Right kidney (tissue), 1 donor: Measurements from ENCODE around the gene CNTN5.

Experiments
- DNase-seq: peaks from one replicate; pipeline ENCODE4 v3.0.0-alpha.2; 2016

CNTN5 gene

GRCh38 chr11:99162819-99163218 is 142.1 kb downstream of the CNTN5 start:
- no peak for DNase-seq

- no peak for DNase-seq
Observed at GRCh38 chr11:99170591-99170990, 149.8 kb downstream of the CNTN5 start.

- no peak for DNase-seq
Observed at GRCh38 chr11:99171330-99171729, 150.6 kb downstream of the CNTN5 start.

GRCh38 chr11:99176430-99176829 is 155.7 kb downstream of the CNTN5 start:
- DNase-seq = no peak

GRCh38 chr11:99177446-99177845 is 156.7 kb downstream of the CNTN5 start:
- DNase-seq = no peak

- DNase-seq = no peak
Observed at GRCh38 chr11:99184146-99184545, 163.4 kb downstream of the CNTN5 start.

GRCh38 chr11:99188221-99188620 is 167.5 kb downstream of the CNTN5 start:
- DNase-seq = no peak

- no peak for DNase-seq
Observed at GRCh38 chr11:99192716-99193115, 172.0 kb downstream of the CNTN5 start.

- no peak for DNase-seq
Observed at GRCh38 chr11:99197477-99197876, 176.7 kb downstream of the CNTN5 start.

GRCh38 chr11:99198215-99198614 is 177.5 kb downstream of the CNTN5 start:
- DNase-seq = no peak

GRCh38 chr11:99199341-99199740 is 178.6 kb downstream of the CNTN5 start:
- DNase-seq = no peak

- no peak for DNase-seq
Observed at GRCh38 chr11:99200720-99201119, 180.0 kb downstream of the CNTN5 start.

GRCh38 chr11:99208813-99209212 is 188.1 kb downstream of the CNTN5 start:
- no peak for DNase-seq

GRCh38 chr11:99229544-99229943 is 208.8 kb downstream of the CNTN5 start:
- DNase-seq = no peak

- no peak for DNase-seq
Observed at GRCh38 chr11:99234534-99234933, 213.8 kb downstream of the CNTN5 start.

- no peak for DNase-seq
Observed at GRCh38 chr11:99238401-99238800, 217.7 kb downstream of the CNTN5 start.

GRCh38 chr11:99240192-99241030 is 219.7 kb downstream of the CNTN5 start:
- DNase-seq = no peak

GRCh38 chr11:99241066-99241465 is 220.3 kb downstream of the CNTN5 start:
- no peak for DNase-seq

- DNase-seq = no peak
Observed at GRCh38 chr11:99244613-99245012, 223.9 kb downstream of the CNTN5 start.

GRCh38 chr11:99246199-99246598 is 225.4 kb downstream of the CNTN5 start:
- DNase-seq = no peak

GRCh38 chr11:99256614-99257013 is 235.9 kb downstream of the CNTN5 start:
- no peak for DNase-seq

- no peak for DNase-seq
Observed at GRCh38 chr11:99257131-99257530, 236.4 kb downstream of the CNTN5 start.

- DNase-seq = no peak
Observed at GRCh38 chr11:99260696-99261095, 239.9 kb downstream of the CNTN5 start.

GRCh38 chr11:99268886-99269285 is 248.1 kb downstream of the CNTN5 start:
- DNase-seq = no peak

GRCh38 chr11:99271527-99271926 is 250.8 kb downstream of the CNTN5 start:
- no peak for DNase-seq
